Loucy (cell line): ENCODE measurements around the gene RAD51B.

Experiments used
- H2AFZ ChIP-seq: fragments of 200-600 bp; sonication (generic); 2 replicates; pipeline ENCODE4 v1.6.0; 2016; ENCODE audit warnings: antibody characterized with exemption, mild to moderate bottlenecking, low read length, moderate library complexity
- H3F3A ChIP-seq: fragments of 200-600 bp; 2 replicates; pipeline ENCODE4 v1.6.0; 2016; ENCODE audit warnings: antibody characterized with exemption, low read depth, mild to moderate bottlenecking
- H3K27me3 ChIP-seq: fragments of 200-600 bp; sonication (generic); 2 replicates; pipeline ENCODE4 v1.6.1; 2014; ENCODE audit warnings: low read length, mild to moderate bottlenecking; ENCODE audit not compliant: insufficient read depth, poor library complexity, severe bottlenecking
- H3K36me3 ChIP-seq: fragments of 200-600 bp; sonication (generic); 2 replicates; pipeline ENCODE4 v1.6.1; 2016; ENCODE audit warnings: low read length; ENCODE audit not compliant: insufficient read depth
- H3K4me1 ChIP-seq: fragments of 200-600 bp; sonication (generic); 2 replicates; pipeline ENCODE4 v1.5.1; 2014; ENCODE audit warnings: low read length, mild to moderate bottlenecking; ENCODE audit not compliant: insufficient read depth, poor library complexity, severe bottlenecking
- H3K4me2 ChIP-seq: fragments of 200-600 bp; sonication (generic); 2 replicates; pipeline ENCODE4 v1.6.0; 2014; ENCODE audit warnings: antibody characterized with exemption, low read length, low read depth, mild to moderate bottlenecking; ENCODE audit not compliant: poor library complexity, severe bottlenecking
- H3K4me3 ChIP-seq: fragments of 200-600 bp; sonication (generic); 2 replicates; pipeline ENCODE4 v1.5.1; 2014; ENCODE audit warnings: low read length, mild to moderate bottlenecking, mixed read lengths; ENCODE audit not compliant: poor library complexity, severe bottlenecking
- H3K79me2 ChIP-seq: fragments of 200-600 bp; sonication (generic); 2 replicates; pipeline ENCODE4 v1.6.1; 2014; ENCODE audit warnings: low read length; ENCODE audit not compliant: insufficient read depth
- H3K9ac ChIP-seq: fragments of 200-600 bp; sonication (generic); 2 replicates; pipeline ENCODE4 v1.6.0; 2014; ENCODE audit warnings: mild to moderate bottlenecking, low read depth, low read length, moderate library complexity; ENCODE audit not compliant: poor library complexity, severe bottlenecking
- H3K9me2 ChIP-seq: fragments of 200-600 bp; sonication (generic); replicated peaks from 2 replicates; pipeline ENCODE4 v1.6.1; 2016; ENCODE audit warnings: low read depth, low read length, mixed read lengths
- H3K9me3 ChIP-seq: fragments of 200-600 bp; sonication (generic); 2 replicates; pipeline ENCODE4 v1.6.1; 2014; ENCODE audit warnings: mild to moderate bottlenecking, antibody characterized with exemption, low read length, low read depth; ENCODE audit not compliant: insufficient read depth
- H4K20me1 ChIP-seq: fragments of 200-600 bp; sonication (generic); 2 replicates; pipeline ENCODE4 v1.6.0; 2014; ENCODE audit warnings: antibody characterized with exemption, low read length, mild to moderate bottlenecking; ENCODE audit not compliant: insufficient read depth, poor library complexity, severe bottlenecking
- EZH2phosphoT487 ChIP-seq: fragments of 200-600 bp; IDR thresholded peaks from 2 replicates; pipeline ENCODE4 v1.6.1; 2018; ENCODE audit warnings: antibody characterized with exemption, mild to moderate bottlenecking, moderate library complexity, borderline replicate concordance
- TF ChIP-seq, protein P1 (sequence below): fragments of 200-600 bp; sonication (generic); conservative IDR thresholded peaks from 2 replicates; pipeline ENCODE4 v1.5.1; 2014; ENCODE audit warnings: mild to moderate bottlenecking, antibody characterized with exemption, low read length

The RAD51B gene

GRCh38 chr14:68440820-68441219 is 621.2 kb downstream of the RAD51B start:
- Histone ChIP-seq H3K9ac (no peak overlapping the region), H3K79me2 (no peaks in the 10 kb centered on the region), H3K9me3 (peaks cover 4% of the 10 kb centered on the region; the same call in 1 of the 2 replicates), H3K4me3 (no peak overlapping the region), H3K9me2 (no peaks in the 10 kb centered on the region), H4K20me1 (no peaks in the 10 kb centered on the region), H3K4me2 (no peak overlapping the region), H2AFZ (no peak overlapping the region), H3F3A (no peaks in the 10 kb centered on the region), H3K4me1 (peaks cover 37% of the 10 kb centered on the region), H3K27me3 (no peaks in the 10 kb centered on the region), H3K36me3 (no peaks in the 10 kb centered on the region)
- no peak for TF ChIP-seq EZH2phosphoT487
- TF ChIP-seq, protein P1, sequence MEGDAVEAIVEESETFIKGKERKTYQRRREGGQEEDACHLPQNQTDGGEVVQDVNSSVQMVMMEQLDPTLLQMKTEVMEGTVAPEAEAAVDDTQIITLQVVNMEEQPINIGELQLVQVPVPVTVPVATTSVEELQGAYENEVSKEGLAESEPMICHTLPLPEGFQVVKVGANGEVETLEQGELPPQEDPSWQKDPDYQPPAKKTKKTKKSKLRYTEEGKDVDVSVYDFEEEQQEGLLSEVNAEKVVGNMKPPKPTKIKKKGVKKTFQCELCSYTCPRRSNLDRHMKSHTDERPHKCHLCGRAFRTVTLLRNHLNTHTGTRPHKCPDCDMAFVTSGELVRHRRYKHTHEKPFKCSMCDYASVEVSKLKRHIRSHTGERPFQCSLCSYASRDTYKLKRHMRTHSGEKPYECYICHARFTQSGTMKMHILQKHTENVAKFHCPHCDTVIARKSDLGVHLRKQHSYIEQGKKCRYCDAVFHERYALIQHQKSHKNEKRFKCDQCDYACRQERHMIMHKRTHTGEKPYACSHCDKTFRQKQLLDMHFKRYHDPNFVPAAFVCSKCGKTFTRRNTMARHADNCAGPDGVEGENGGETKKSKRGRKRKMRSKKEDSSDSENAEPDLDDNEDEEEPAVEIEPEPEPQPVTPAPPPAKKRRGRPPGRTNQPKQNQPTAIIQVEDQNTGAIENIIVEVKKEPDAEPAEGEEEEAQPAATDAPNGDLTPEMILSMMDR, result no peak

DNA sequence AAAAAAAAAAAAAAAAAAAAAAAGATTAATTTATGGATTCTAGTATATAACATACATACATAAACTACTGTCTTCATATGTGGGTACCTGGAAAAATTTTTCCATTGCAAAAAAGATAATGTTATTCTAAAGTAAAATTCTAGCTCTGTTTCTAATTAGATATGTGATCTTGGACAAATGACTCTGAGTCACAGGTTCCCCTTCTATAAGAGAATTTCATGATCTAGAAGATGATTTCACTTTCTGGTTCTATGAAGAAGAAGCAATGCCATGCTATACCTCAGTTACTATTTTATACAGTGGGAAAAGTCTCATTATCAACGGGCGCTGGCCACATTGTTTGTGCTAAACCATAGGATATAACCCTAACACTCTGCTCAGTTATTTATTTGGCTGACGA is 622.0 kb downstream of the RAD51B start:
- H2AFZ ChIP-seq, result no peak overlapping the region
- H3K9me3 ChIP-seq, result no peaks in the 10 kb centered on the region
- H3K4me2 ChIP-seq, result no peak overlapping the region
- H3K79me2 ChIP-seq, result no peaks in the 10 kb centered on the region
- peaks cover 45% of the 10 kb centered on the region for H3K4me1 ChIP-seq
- no peaks in the 10 kb centered on the region for H3F3A ChIP-seq
- TF ChIP-seq, protein P1, result no peak
- TF ChIP-seq EZH2phosphoT487, result no peak
- H3K9ac ChIP-seq, result no peak overlapping the region
- no peaks in the 10 kb centered on the region for H4K20me1 ChIP-seq
- H3K9me2 ChIP-seq, result no peaks in the 10 kb centered on the region
- H3K27me3 ChIP-seq, result no peaks in the 10 kb centered on the region
- H3K4me3 ChIP-seq, result no peak overlapping the region
- H3K36me3 ChIP-seq, result no peaks in the 10 kb centered on the region

GRCh38 chr14:68442828-68443629 is 623.5 kb downstream of the RAD51B start:
- Histone ChIP-seq H3K4me1 (peaks cover 45% of the 10 kb centered on the region), H3F3A (no peaks in the 10 kb centered on the region), H3K4me3 (no peak overlapping the region), H3K4me2 (no peak overlapping the region), H3K9me2 (no peaks in the 10 kb centered on the region), H2AFZ (no peak overlapping the region), H3K36me3 (no peaks in the 10 kb centered on the region), H3K9ac (no peak overlapping the region), H3K79me2 (no peaks in the 10 kb centered on the region), H3K9me3 (no peaks in the 10 kb centered on the region), H4K20me1 (no peaks in the 10 kb centered on the region), H3K27me3 (no peaks in the 10 kb centered on the region)
- TF ChIP-seq EZH2phosphoT487, result no peak
- TF ChIP-seq, protein P1, result no peak
